Caco-2 (cell line): ENCODE measurements around the gene ANK3. TPM values are rescaled to one million over a fixed set of nuclear protein-coding genes. Genes with fewer than 3 reads are reported as not detected.

Source experiments
- BruUV-seq: library from RNA; stranded (reverse); fragments of 400-500 nt; replicated peaks from 2 replicates; lab custom pipeline; 2021; lab: Mats Ljungman, UMichigan
- CTCF ChIA-PET: fragments of 300-600 bp; sonication (Branson Sonifier 250); formaldehyde crosslinking; loops from one replicate; lab custom pipeline; 2022; ENCODE audit warnings: antibody characterized with exemption; lab: Charles Lee
- POLR2A ChIA-PET: fragments of 300-600 bp; sonication (Branson Sonifier 250); formaldehyde crosslinking; loops from one replicate; lab custom pipeline; 2022; ENCODE audit warnings: antibody characterized with exemption; lab: Charles Lee
- DNase-seq, 2 experiments: peaks; one replicate each; pipeline versions ENCODE4 v3.0.0 to v3.0.0-alpha.2; 2020 to 2022
- H3K27me3 ChIP-seq: replicated peaks from 2 replicates; pipeline ENCODE4 v1.6.0; 2011; ENCODE audit warnings: low read length; ENCODE audit not compliant: control insufficient read depth, insufficient read depth
- H3K36me3 ChIP-seq: 2 replicates; pipeline ENCODE4 v1.5.1; 2011; ENCODE audit warnings: low read length; ENCODE audit not compliant: control insufficient read depth, insufficient read depth
- H3K4me1 ChIP-seq: fragments of 250-450 bp; sonication (Bioruptor Pico); 2 replicates; pipeline ENCODE4 v1.5.1; 2020; ENCODE audit warnings: mild to moderate bottlenecking
- H3K4me3 ChIP-seq: 2 replicates; pipeline ENCODE4 v1.5.1; 2011; ENCODE audit warnings: low read depth, mild to moderate bottlenecking, control low read depth, low read length
- H3K9me3 ChIP-seq: fragments of 250-450 bp; sonication (Bioruptor Pico); 2 replicates; pipeline ENCODE4 v1.5.1; 2020; ENCODE audit warnings: mild to moderate bottlenecking, moderate library complexity
- H3K27ac Mint-ChIP-seq: one replicate; pipeline ENCODE4 v1.8.0; 2022; ENCODE audit warnings: mixed read lengths; ENCODE audit not compliant: unreplicated experiment
- H3K27me3 Mint-ChIP-seq: one replicate; pipeline ENCODE4 v1.8.0; 2022; ENCODE audit warnings: mixed read lengths; ENCODE audit not compliant: insufficient read depth, unreplicated experiment
- H3K36me3 Mint-ChIP-seq: one replicate; pipeline ENCODE4 v1.8.0; 2022; ENCODE audit warnings: mild to moderate bottlenecking, mixed read lengths; ENCODE audit not compliant: insufficient read depth, unreplicated experiment
- H3K4me1 Mint-ChIP-seq: one replicate; pipeline ENCODE4 v1.8.0; 2022; ENCODE audit warnings: low read depth, mixed read lengths; ENCODE audit not compliant: unreplicated experiment
- H3K4me3 Mint-ChIP-seq: one replicate; pipeline ENCODE4 v1.8.0; 2022; ENCODE audit warnings: mild to moderate bottlenecking, moderate library complexity, mixed read lengths; ENCODE audit not compliant: unreplicated experiment
- H3K9me3 Mint-ChIP-seq: one replicate; pipeline ENCODE4 v1.8.0; 2022; ENCODE audit warnings: mixed read lengths; ENCODE audit not compliant: unreplicated experiment
- intact Hi-C: fragments of 100-400 bp; cut with micrococcal nuclease; formaldehyde crosslinking; loops from one replicate; pipeline ENCODE4 v1.10.0; 2022; ENCODE audit not compliant: unreplicated experiment
- total RNA-seq: library from RNA; stranded (reverse); gene quantifications from 2 replicates; pipeline ENCODE4 v1.2.3, GENCODE V29; 2022
- TF ChIP-seq, protein P1 (sequence below), 2 experiments: fragments of 200-600 bp in 1 of 2; IDR thresholded peaks; 1 replicate in 1 of 2; 2 replicates in 1 of 2; pipeline versions ENCODE4 v1.5.1 to v1.8.0; 2011 to 2022; ENCODE audit warnings: antibody characterized with exemption in 1 of 2, control low read depth in 1 of 2, inconsistent platforms in 1 of 2, low read depth in 1 of 2, low read length in 1 of 2, mild to moderate bottlenecking in 1 of 2, moderate library complexity in 1 of 2; ENCODE audit not compliant: insufficient read depth in 1 of 2, severe bottlenecking in 1 of 2, unreplicated experiment in 1 of 2

ANK3 gene
- total RNA-seq, 1 experiment from 2014 or later: 46.7 TPM

GRCh38 chr10:60008816-60009215 lies 380.9 kb downstream of the ANK3 start:
- no peak for DNase-seq
- H3K4me1 ChIP-seq: no peaks in the 10 kb centered on the region
- no peaks in the 10 kb centered on the region for H3K4me1 Mint-ChIP-seq
- H3K27ac Mint-ChIP-seq: no peak overlapping the region
- H3K27me3 Mint-ChIP-seq: no peaks in the 10 kb centered on the region
- H3K36me3 Mint-ChIP-seq: no peaks in the 10 kb centered on the region
- intact Hi-C loops: no loop called here
- no peaks in the 10 kb centered on the region for H3K9me3 ChIP-seq
- H3K4me3 Mint-ChIP-seq: no peak overlapping the region
- TF ChIP-seq, protein P1, sequence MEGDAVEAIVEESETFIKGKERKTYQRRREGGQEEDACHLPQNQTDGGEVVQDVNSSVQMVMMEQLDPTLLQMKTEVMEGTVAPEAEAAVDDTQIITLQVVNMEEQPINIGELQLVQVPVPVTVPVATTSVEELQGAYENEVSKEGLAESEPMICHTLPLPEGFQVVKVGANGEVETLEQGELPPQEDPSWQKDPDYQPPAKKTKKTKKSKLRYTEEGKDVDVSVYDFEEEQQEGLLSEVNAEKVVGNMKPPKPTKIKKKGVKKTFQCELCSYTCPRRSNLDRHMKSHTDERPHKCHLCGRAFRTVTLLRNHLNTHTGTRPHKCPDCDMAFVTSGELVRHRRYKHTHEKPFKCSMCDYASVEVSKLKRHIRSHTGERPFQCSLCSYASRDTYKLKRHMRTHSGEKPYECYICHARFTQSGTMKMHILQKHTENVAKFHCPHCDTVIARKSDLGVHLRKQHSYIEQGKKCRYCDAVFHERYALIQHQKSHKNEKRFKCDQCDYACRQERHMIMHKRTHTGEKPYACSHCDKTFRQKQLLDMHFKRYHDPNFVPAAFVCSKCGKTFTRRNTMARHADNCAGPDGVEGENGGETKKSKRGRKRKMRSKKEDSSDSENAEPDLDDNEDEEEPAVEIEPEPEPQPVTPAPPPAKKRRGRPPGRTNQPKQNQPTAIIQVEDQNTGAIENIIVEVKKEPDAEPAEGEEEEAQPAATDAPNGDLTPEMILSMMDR (IDR thresholded peaks at IDR 0.05; ENCODE audit: insufficient read depth in 1 of 2, low read depth in 1 of 2, low read length in 1 of 2, severe bottlenecking in 1 of 2, unreplicated experiment in 1 of 2): peak in 1 of 2 experiments; percentile 25
- no peaks in the 10 kb centered on the region for H3K36me3 ChIP-seq
- ChIA-PET POLR2A (interaction anchor here (1.0 kb wide), 1 partner anchor 102 kb away, joined by 4 read pairs; the partner anchor contains the start of gene CCDC6), CTCF (interaction anchor here (1.1 kb wide), 1 partner anchor 15 kb away, joined by 3 read pairs; no protein-coding TSS in a partner anchor)
- BruUV-seq: no TSS peak
- no peaks in the 10 kb centered on the region for H3K27me3 ChIP-seq
- H3K4me3 ChIP-seq: no peak overlapping the region
- no peaks in the 10 kb centered on the region for H3K9me3 Mint-ChIP-seq

GRCh38 chr10:60006062-60006461 lies 383.6 kb downstream of the ANK3 start:
- no peak for DNase-seq
- H3K27ac Mint-ChIP-seq: no peak overlapping the region
- H3K9me3 ChIP-seq: no peaks in the 10 kb centered on the region
- no peak overlapping the region for H3K4me3 ChIP-seq
- H3K27me3 Mint-ChIP-seq: no peaks in the 10 kb centered on the region
- no peaks in the 10 kb centered on the region for H3K4me1 Mint-ChIP-seq
- no peaks in the 10 kb centered on the region for H3K9me3 Mint-ChIP-seq
- intact Hi-C loops: no loop called here
- no peaks in the 10 kb centered on the region for H3K27me3 ChIP-seq
- POLR2A ChIA-PET: no interaction called here
- H3K4me3 Mint-ChIP-seq: no peak overlapping the region
- no peaks in the 10 kb centered on the region for H3K4me1 ChIP-seq
- no peaks in the 10 kb centered on the region for H3K36me3 Mint-ChIP-seq
- TF ChIP-seq, protein P1 (IDR thresholded peaks at IDR 0.05; ENCODE audit: insufficient read depth in 1 of 2, low read depth in 1 of 2, low read length in 1 of 2, severe bottlenecking in 1 of 2, unreplicated experiment in 1 of 2): no peak
- no peaks in the 10 kb centered on the region for H3K36me3 ChIP-seq
- CTCF ChIA-PET: no interaction called here
- BruUV-seq: no TSS peak

- ChIA-PET POLR2A (no interaction called here), CTCF (interaction anchor here (0.6 kb wide), 1 partner anchor 97 kb away, joined by 6 read pairs; no protein-coding TSS in a partner anchor)
Measured at GRCh38 chr10:60003651-60004523, 385.8 kb downstream of the ANK3 start.

More at GRCh38 chr10:60003651-60004523, 385.8 kb downstream of the ANK3 start:
- intact Hi-C loops: no loop called here
- Histone ChIP-seq H3K36me3 (no peaks in the 10 kb centered on the region), H3K4me3 (no peak overlapping the region), H3K4me1 (no peaks in the 10 kb centered on the region), H3K9me3 (no peaks in the 10 kb centered on the region), H3K27me3 (no peaks in the 10 kb centered on the region)
- Mint-ChIP-seq H3K27ac (no peak overlapping the region), H3K36me3 (no peaks in the 10 kb centered on the region), H3K9me3 (no peaks in the 10 kb centered on the region), H3K27me3 (no peaks in the 10 kb centered on the region), H3K4me3 (no peak overlapping the region), H3K4me1 (no peaks in the 10 kb centered on the region)
- no TSS peak for BruUV-seq
- no peak for DNase-seq
- TF ChIP-seq, protein P1 (IDR thresholded peaks at IDR 0.05; ENCODE audit: insufficient read depth in 1 of 2, low read depth in 1 of 2, low read length in 1 of 2, severe bottlenecking in 1 of 2, unreplicated experiment in 1 of 2): no peak
